ENCODE measurements around the gene STMP1. TPM values are rescaled to one million over a fixed set of nuclear protein-coding genes. Genes with fewer than 3 reads are reported as not detected.

Gene STMP1
- polyA plus RNA-seq, 2 of the 4 experiments (the other 2 are of a cell fraction) = 33.0 to 35.5 TPM

DNA sequence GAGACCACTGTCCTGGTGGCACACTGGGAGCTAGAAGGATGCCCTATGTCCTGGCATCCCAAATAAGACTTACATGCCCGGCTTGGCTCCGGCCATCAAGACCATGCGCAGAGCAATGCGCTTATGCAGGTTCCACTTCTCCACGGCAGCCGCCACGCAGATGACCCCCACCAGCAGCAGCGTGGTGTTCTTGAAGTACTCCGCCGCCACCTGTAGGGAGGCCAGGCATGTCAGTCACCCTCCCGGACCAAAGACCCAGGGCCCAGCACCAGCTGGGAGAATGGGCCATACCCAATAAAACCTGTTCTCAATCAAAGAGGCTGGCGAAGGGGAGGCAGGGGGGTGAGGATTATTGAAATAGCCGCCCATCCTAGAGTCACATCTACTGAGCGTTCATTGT lies 45.7 kb downstream of the STMP1 start:
- Histone ChIP-seq H3K9me3 (no peaks in the 10 kb centered on the region), H3K4me1 (no peaks in the 10 kb centered on the region), H3K4me2 (no peak overlapping the region), H3K27ac (no peak overlapping the region), H3K4me3 (no peak overlapping the region)
- POLR2A ChIA-PET = no interaction called here
- ATAC-seq = no peak
- no peak for TF ChIP-seq NPAS2 (CRISPR knock-in tag; IDR thresholded peaks at IDR 0.05; ENCODE audit: borderline replicate concordance)
- TF ChIP-seq RCOR1 (IDR thresholded peaks at IDR 0.05; ENCODE audit: low read depth, low read length) = no peak
- TF ChIP-seq, protein P1, sequence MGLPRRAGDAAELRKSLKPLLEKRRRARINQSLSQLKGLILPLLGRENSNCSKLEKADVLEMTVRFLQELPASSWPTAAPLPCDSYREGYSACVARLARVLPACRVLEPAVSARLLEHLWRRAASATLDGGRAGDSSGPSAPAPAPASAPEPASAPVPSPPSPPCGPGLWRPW (IDR thresholded peaks at IDR 0.05) = no peak
- no peak for TF ChIP-seq JUNB (IDR thresholded peaks at IDR 0.05)
- no peak for TF ChIP-seq SMC3 (IDR thresholded peaks at IDR 0.05)
- TF ChIP-seq, protein P2, sequence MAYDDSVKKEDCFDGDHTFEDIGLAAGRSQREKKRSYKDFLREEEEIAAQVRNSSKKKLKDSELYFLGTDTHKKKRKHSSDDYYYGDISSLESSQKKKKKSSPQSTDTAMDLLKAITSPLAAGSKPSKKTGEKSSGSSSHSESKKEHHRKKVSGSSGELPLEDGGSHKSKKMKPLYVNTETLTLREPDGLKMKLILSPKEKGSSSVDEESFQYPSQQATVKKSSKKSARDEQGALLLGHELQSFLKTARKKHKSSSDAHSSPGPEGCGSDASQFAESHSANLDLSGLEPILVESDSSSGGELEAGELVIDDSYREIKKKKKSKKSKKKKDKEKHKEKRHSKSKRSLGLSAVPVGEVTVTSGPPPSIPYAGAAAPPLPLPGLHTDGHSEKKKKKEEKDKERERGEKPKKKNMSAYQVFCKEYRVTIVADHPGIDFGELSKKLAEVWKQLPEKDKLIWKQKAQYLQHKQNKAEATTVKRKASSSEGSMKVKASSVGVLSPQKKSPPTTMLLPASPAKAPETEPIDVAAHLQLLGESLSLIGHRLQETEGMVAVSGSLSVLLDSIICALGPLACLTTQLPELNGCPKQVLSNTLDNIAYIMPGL (CRISPR knock-in tag; IDR thresholded peaks at IDR 0.05; ENCODE audit: borderline replicate concordance) = no peak
- no peak for TF ChIP-seq KDM1A (IDR thresholded peaks at IDR 0.05; ENCODE audit: low read depth)
- no peak for TF ChIP-seq ZFP36 (IDR thresholded peaks at IDR 0.05; ENCODE audit: borderline replicate concordance, partially characterized antibody)
- no peak for TF ChIP-seq MAZ (IDR thresholded peaks at IDR 0.05; ENCODE audit: borderline replicate concordance, low read depth, low read length)
- CTCF ChIA-PET = no interaction called here
- no peak for DNase-seq (ENCODE audit: low read depth in 1 of 2, low spot score in 1 of 2)
- 90% methylated on average over 14 of the region's 14 CpGs for WGBS (ENCODE audit: missing lambda C conversion rate)
- FAIRE-seq = no peak

DNA sequence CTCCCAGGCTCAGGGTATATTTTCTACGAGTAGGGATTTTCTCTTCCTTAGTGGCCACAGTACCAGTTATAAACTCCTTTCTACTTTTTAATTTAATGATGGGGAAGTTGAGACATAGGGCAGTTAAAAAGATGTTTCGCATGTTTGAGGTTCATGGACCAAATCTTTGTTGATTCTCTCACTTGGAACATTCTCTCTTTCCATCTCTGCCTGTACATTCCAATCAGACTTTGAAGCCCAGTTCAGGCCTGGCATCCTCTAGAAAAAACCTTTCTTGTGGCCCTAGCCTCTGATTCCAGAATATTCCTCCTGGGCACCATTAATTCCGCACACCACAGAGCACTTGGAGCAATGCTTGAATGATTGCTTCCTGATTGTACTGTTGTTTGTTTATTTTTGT lies 47.2 kb downstream of the STMP1 start:
- Histone ChIP-seq H3K4me2 (no peak overlapping the region), H3K4me3 (no peak overlapping the region), H3K9me3 (no peaks in the 10 kb centered on the region), H3K27ac (no peak overlapping the region), H3K4me1 (peaks cover 7% of the 10 kb centered on the region)
- no peak for FAIRE-seq
- 89% methylated on average over 3 of the region's 3 CpGs for WGBS (ENCODE audit: missing lambda C conversion rate)
- CTCF ChIA-PET = interaction anchor here (0.9 to 4.2 kb wide), 2 partner anchors 9 to 35 kb away, joined by 3 to 17 read pairs; no protein-coding TSS in a partner anchor
- no peak for ATAC-seq
- no peak for DNase-seq (ENCODE audit: low read depth in 1 of 2, low spot score in 1 of 2)
- POLR2A ChIA-PET = no interaction called here
- TF ChIP-seq EP300 (IDR thresholded peaks at IDR 0.05) = no peak
- no peak for TF ChIP-seq FOSL2 (IDR thresholded peaks at IDR 0.05)
- TF ChIP-seq FOSL2 (CRISPR knock-in tag; IDR thresholded peaks at IDR 0.05) = no peak
- no peak for TF ChIP-seq HOXA7 (CRISPR knock-in tag; IDR thresholded peaks at IDR 0.05)
- TF ChIP-seq HDAC2 (IDR thresholded peaks at IDR 0.05) = no peak
- TF ChIP-seq, protein P2 (CRISPR knock-in tag; IDR thresholded peaks at IDR 0.05; ENCODE audit: borderline replicate concordance) = no peak
- TF ChIP-seq KDM1A (IDR thresholded peaks at IDR 0.05; ENCODE audit: low read depth) = no peak
- TF ChIP-seq, protein P1 (IDR thresholded peaks at IDR 0.05) = no peak
- no peak for TF ChIP-seq MAFK (IDR thresholded peaks at IDR 0.05; ENCODE audit: partially characterized antibody)
- no peak for TF ChIP-seq POLR2AphosphoS2 (conservative IDR thresholded peaks at IDR 0.05; ENCODE audit: low read length)
- TF ChIP-seq RCOR1 (IDR thresholded peaks at IDR 0.05; ENCODE audit: low read depth, low read length) = no peak
- TF ChIP-seq, protein P3, sequence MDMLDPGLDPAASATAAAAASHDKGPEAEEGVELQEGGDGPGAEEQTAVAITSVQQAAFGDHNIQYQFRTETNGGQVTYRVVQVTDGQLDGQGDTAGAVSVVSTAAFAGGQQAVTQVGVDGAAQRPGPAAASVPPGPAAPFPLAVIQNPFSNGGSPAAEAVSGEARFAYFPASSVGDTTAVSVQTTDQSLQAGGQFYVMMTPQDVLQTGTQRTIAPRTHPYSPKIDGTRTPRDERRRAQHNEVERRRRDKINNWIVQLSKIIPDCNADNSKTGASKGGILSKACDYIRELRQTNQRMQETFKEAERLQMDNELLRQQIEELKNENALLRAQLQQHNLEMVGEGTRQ (IDR thresholded peaks at IDR 0.05) = no peak
- no peak for TF ChIP-seq ZSCAN20 (CRISPR knock-in tag; IDR thresholded peaks at IDR 0.05)
- TF ChIP-seq JUN (IDR thresholded peaks at IDR 0.05) = no peak
- no peak for TF ChIP-seq ZC3H11A (IDR thresholded peaks at IDR 0.05)
- TF ChIP-seq RAD21 (conservative IDR thresholded peaks at IDR 0.05 in 1 of 2, IDR thresholded peaks at IDR 0.05 in 1 of 2) = no peak

All from A549 (cell line).